Fibroblast of lung (primary cell): Measurements from ENCODE around the gene MAGI2. TPM values are rescaled to one million over a fixed set of nuclear protein-coding genes. Genes with fewer than 3 reads are reported as not detected.

ENCODE experiments used
- DNase-seq, 2 donors: peaks; one replicate each; pipeline versions ENCODE4 v3.0.0 to v3.0.0-alpha.2; 2010; ENCODE audit warnings: low read depth in 2 of 2
- H2AFZ ChIP-seq: 2 replicates; pipeline ENCODE4 v1.5.1; 2012; ENCODE audit warnings: low read length, control low read depth, inconsistent platforms
- H3K27ac ChIP-seq: 2 replicates; pipeline ENCODE4 v1.5.1; 2011; ENCODE audit warnings: low read length, control low read depth; ENCODE audit not compliant: insufficient read depth
- H3K27me3 ChIP-seq: 2 replicates; pipeline ENCODE4 v1.5.1; 2011; ENCODE audit warnings: mild to moderate bottlenecking, low read length; ENCODE audit not compliant: control insufficient read depth, insufficient read depth
- H3K36me3 ChIP-seq: 2 replicates; pipeline ENCODE4 v1.5.1; 2011; ENCODE audit warnings: low read length; ENCODE audit not compliant: control insufficient read depth, insufficient read depth
- H3K4me1 ChIP-seq: 2 replicates; pipeline ENCODE4 v1.5.1; 2011; ENCODE audit warnings: low read length; ENCODE audit not compliant: control insufficient read depth, insufficient read depth; ENCODE audit errors: extremely low read depth
- H3K4me2 ChIP-seq: 2 replicates; pipeline ENCODE4 v1.5.1; 2011; ENCODE audit warnings: low read length, control low read depth; ENCODE audit not compliant: insufficient read depth; ENCODE audit errors: extremely low read depth
- H3K4me3 ChIP-seq, 4 experiments: fragments of 200-600 bp in 1 of 4; sonication (generic) in 1 of 4; replicated peaks in 1 of 4; 2 replicates each; pipeline ENCODE4 v1.5.1; 2011 to 2016; ENCODE audit warnings: low read length in 4 of 4, low read depth in 3 of 4, mild to moderate bottlenecking in 3 of 4, control low read depth in 2 of 4, inconsistent platforms in 1 of 4, mixed read lengths in 1 of 4; ENCODE audit not compliant: insufficient read depth in 1 of 4; ENCODE audit errors: control extremely low read depth in 1 of 4
- H3K79me2 ChIP-seq: 2 replicates; pipeline ENCODE4 v1.5.1; 2012; ENCODE audit warnings: mild to moderate bottlenecking, low read length, inconsistent platforms; ENCODE audit not compliant: control insufficient read depth, insufficient read depth
- H3K9ac ChIP-seq: 2 replicates; pipeline ENCODE4 v1.5.1; 2011; ENCODE audit warnings: mild to moderate bottlenecking, low read length, control low read depth; ENCODE audit not compliant: insufficient read depth
- H3K9me3 ChIP-seq: 2 replicates; pipeline ENCODE4 v1.5.1; 2012; ENCODE audit warnings: low read depth, low read length; ENCODE audit not compliant: control insufficient read depth, insufficient read depth
- H4K20me1 ChIP-seq: 2 replicates; pipeline ENCODE4 v1.5.1; 2011; ENCODE audit warnings: low read length; ENCODE audit not compliant: control insufficient read depth, insufficient read depth; ENCODE audit errors: extremely low read depth
- EZH2 ChIP-seq: IDR thresholded peaks from 2 replicates; pipeline ENCODE4 v1.5.1; 2012; ENCODE audit warnings: low read length, control low read depth, mild to moderate bottlenecking; ENCODE audit errors: missing control alignments
- polyA plus RNA-seq, 2 donors: library from polyadenylated mRNA; depleted of rRNA in 1 of 2; stranded (reverse) in 1 of 2; unstranded in 1 of 2; fragments of >200 nt; gene quantifications; 2 replicates each; pipeline ENCODE4 v1.2.1, GENCODE V29; 2011 to 2012; ENCODE audit warnings: missing spikeins in 1 of 2
- total RNA-seq: library from RNA; depleted of rRNA; stranded (reverse); fragments of >200 nt; gene quantifications from 2 replicates; pipeline ENCODE4 v1.2.1, GENCODE V29; 2014
- TF ChIP-seq, protein P1 (sequence below), 2 donors: IDR thresholded peaks in 1 of 2; conservative IDR thresholded peaks in 1 of 2; 1 replicate in 1 of 2; 2 replicates in 1 of 2; pipeline ENCODE4 v1.5.1; 2011 to 2012; ENCODE audit warnings: low read length in 2 of 2, control low read depth in 1 of 2, inconsistent platforms in 1 of 2, low read depth in 1 of 2, mild to moderate bottlenecking in 1 of 2

MAGI2 gene
- total and polyA plus RNA-seq, 2 donors (not counting 1 experiment from before 2014, with no cell fraction given): 1.8 to 17.0 TPM

DNA sequence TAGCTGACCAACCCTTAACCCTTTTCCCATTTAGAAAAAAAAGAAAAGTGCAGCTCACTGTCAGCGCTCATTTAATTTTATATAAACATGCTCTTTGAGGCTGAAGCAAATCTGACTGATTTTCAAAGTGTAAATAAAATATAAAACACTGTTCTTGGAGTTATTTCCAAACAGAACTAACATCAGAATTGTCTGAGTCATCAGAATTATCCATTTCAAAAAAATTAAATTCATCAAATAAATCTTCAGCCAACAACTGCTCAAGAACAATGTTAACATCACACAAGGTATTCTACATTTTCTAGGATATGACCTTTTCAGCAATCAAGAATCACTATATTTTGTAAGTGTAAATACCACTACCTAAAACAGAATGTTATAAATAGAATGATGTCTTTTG lies 93.6 kb downstream of the MAGI2 start:
- no peak overlapping the region for H3K4me2 ChIP-seq
- H4K20me1 ChIP-seq: no peaks in the 10 kb centered on the region
- H3K9me3 ChIP-seq: no peaks in the 10 kb centered on the region
- H3K4me1 ChIP-seq: no peaks in the 10 kb centered on the region
- H3K79me2 ChIP-seq: no peaks in the 10 kb centered on the region
- no peak overlapping the region for H2AFZ ChIP-seq
- H3K36me3 ChIP-seq: no peaks in the 10 kb centered on the region
- H3K4me3 ChIP-seq: no peak overlapping the region
- H3K9ac ChIP-seq: no peak overlapping the region
- no peak for TF ChIP-seq EZH2
- TF ChIP-seq, protein P1, sequence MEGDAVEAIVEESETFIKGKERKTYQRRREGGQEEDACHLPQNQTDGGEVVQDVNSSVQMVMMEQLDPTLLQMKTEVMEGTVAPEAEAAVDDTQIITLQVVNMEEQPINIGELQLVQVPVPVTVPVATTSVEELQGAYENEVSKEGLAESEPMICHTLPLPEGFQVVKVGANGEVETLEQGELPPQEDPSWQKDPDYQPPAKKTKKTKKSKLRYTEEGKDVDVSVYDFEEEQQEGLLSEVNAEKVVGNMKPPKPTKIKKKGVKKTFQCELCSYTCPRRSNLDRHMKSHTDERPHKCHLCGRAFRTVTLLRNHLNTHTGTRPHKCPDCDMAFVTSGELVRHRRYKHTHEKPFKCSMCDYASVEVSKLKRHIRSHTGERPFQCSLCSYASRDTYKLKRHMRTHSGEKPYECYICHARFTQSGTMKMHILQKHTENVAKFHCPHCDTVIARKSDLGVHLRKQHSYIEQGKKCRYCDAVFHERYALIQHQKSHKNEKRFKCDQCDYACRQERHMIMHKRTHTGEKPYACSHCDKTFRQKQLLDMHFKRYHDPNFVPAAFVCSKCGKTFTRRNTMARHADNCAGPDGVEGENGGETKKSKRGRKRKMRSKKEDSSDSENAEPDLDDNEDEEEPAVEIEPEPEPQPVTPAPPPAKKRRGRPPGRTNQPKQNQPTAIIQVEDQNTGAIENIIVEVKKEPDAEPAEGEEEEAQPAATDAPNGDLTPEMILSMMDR (conservative IDR thresholded peaks at IDR 0.05 in 1 of 2, IDR thresholded peaks at IDR 0.05 in 1 of 2; ENCODE audit: low read depth in 1 of 2, low read length in 2 of 2): no peak
- no peak for DNase-seq
- no peak overlapping the region for H3K27ac ChIP-seq
- no peaks in the 10 kb centered on the region for H3K27me3 ChIP-seq

DNA sequence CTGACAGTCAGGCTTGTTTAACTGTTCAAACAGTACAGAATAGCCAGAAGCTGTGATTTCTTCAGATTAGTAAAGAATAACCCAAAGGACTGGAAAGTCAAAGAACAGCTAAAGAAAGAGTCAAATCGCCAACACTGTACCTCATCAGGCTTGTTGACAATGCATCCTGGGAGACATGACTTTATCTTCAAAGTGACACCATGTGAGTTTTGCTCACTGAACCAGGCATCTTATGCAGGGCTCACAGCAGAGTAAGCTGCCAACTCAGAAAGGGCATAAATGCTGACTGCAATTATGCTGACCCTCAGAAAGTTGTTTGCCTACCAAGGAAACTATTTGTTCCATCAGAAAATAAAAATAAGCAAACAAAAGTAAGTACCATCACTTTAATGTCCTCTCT lies 96.4 kb downstream of the MAGI2 start:
- Histone ChIP-seq H3K4me2 (no peak overlapping the region), H3K9me3 (no peaks in the 10 kb centered on the region), H2AFZ (no peak overlapping the region), H3K27me3 (no peaks in the 10 kb centered on the region), H3K27ac (no peak overlapping the region), H4K20me1 (no peaks in the 10 kb centered on the region), H3K36me3 (no peaks in the 10 kb centered on the region), H3K4me3 (no peak overlapping the region), H3K79me2 (no peaks in the 10 kb centered on the region), H3K4me1 (no peaks in the 10 kb centered on the region), H3K9ac (no peak overlapping the region)
- TF ChIP-seq, protein P1 (conservative IDR thresholded peaks at IDR 0.05 in 1 of 2, IDR thresholded peaks at IDR 0.05 in 1 of 2; ENCODE audit: low read depth in 1 of 2, low read length in 2 of 2): no peak
- no peak for TF ChIP-seq EZH2
- no peak for DNase-seq

DNA sequence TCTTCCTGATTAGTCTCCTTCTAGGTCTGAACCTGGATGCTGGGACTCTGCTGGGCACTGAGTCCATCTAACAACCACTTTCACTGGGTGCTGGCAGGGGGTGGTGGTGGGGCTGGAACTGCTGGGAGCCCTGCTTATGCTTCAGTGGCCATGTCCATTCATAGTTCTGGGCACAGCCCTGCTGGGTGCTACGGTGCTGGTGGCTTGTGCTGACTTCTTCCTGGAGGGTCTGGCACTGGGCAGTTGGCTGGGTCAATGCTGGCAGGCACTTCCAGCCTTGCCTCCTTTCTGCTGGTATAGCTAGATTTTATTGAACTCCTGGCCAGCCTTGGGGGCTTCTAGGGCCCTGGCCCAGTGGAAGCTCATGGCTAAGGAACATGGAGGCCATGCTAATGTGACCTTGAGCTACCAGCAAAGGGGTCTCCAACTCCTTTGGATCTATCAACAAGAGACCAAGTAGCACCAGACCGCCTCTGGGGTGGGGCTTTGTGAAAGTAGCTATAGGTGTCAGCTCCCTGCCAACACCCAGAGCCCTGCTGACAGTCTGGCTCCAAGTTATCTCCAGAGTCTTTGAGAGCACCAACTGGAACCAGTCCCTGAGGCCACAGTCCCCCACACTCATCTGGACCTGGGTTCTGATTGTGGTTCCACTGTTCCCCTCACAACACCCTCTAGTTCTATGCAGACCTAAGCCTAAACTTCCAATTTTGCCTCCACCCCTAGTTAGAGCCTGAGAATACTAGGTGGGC lies 99.6 kb downstream of the MAGI2 start:
- no peak for DNase-seq
- Histone ChIP-seq H2AFZ (no peak overlapping the region), H3K4me1 (no peaks in the 10 kb centered on the region), H3K9ac (no peak overlapping the region), H3K27ac (no peak overlapping the region), H4K20me1 (no peaks in the 10 kb centered on the region), H3K36me3 (no peaks in the 10 kb centered on the region), H3K27me3 (no peaks in the 10 kb centered on the region), H3K79me2 (no peaks in the 10 kb centered on the region), H3K4me2 (no peak overlapping the region), H3K4me3 (no peak overlapping the region), H3K9me3 (no peaks in the 10 kb centered on the region)
- TF ChIP-seq, protein P1 (conservative IDR thresholded peaks at IDR 0.05 in 1 of 2, IDR thresholded peaks at IDR 0.05 in 1 of 2; ENCODE audit: low read depth in 1 of 2, low read length in 2 of 2): no peak
- no peak for TF ChIP-seq EZH2
